BJ (cell line): ENCODE measurements around the gene CMSS1. TPM values are rescaled to one million over a fixed set of nuclear protein-coding genes. Genes with fewer than 3 reads are reported as not detected.

Experiments
- CTCF ChIA-PET: fragments of 350-600 bp; formaldehyde crosslinking; extraction: SDS; loops from one replicate; lab custom pipeline; 2021; ENCODE audit warnings: antibody characterized with exemption, inconsistent platforms; lab: Yijun Ruan, JAX
- POLR2A ChIA-PET: fragments of 300-600 bp; sonication (Branson Sonifier 250); formaldehyde crosslinking; extraction: SDS; loops from one replicate; lab custom pipeline; 2021; ENCODE audit warnings: antibody characterized with exemption; lab: Charles Lee
- DNase-seq: peaks from one replicate; pipeline ENCODE4 v3.0.0-alpha.2; 2011; ENCODE audit warnings: low read depth
- H3K27me3 ChIP-seq: 2 replicates; pipeline ENCODE4 v1.6.0; 2011; ENCODE audit warnings: low read length; ENCODE audit not compliant: control insufficient read depth, insufficient read depth
- H3K36me3 ChIP-seq: 2 replicates; pipeline ENCODE4 v1.5.1; 2011; ENCODE audit warnings: low read length; ENCODE audit not compliant: control insufficient read depth, insufficient read depth
- H3K4me3 ChIP-seq: 2 replicates; pipeline ENCODE4 v1.5.1; 2011; ENCODE audit warnings: low read depth, mild to moderate bottlenecking, control low read depth, low read length
- CTCF ChIP-seq: IDR thresholded peaks from 2 replicates; pipeline ENCODE4 v1.5.1; 2011; ENCODE audit warnings: low read depth, mild to moderate bottlenecking, control low read depth, inconsistent platforms, low read length, moderate library complexity; ENCODE audit not compliant: insufficient read depth
- polyA plus RNA-seq: library from polyadenylated mRNA; depleted of rRNA; stranded (reverse); fragments of >200 nt; gene quantifications from 2 replicates; pipeline ENCODE4 v1.2.3, GENCODE V29; 2011

Gene CMSS1
- polyA plus RNA-seq, 1 experiment: 6.7 TPM

GRCh38 chr3:100053951-100054620 is 236.4 kb downstream of the CMSS1 start:
- TF ChIP-seq CTCF: no peak
- CTCF ChIA-PET: interaction anchor here (0.6 to 1.7 kb wide), 2 partner anchors 200 to 210 kb away, joined by 3 to 5 read pairs; no protein-coding TSS in a partner anchor
- Histone ChIP-seq H3K36me3 (no peaks in the 10 kb centered on the region), H3K27me3 (no peaks in the 10 kb centered on the region), H3K4me3 (no peak overlapping the region)
- DNase-seq: no peak
- POLR2A ChIA-PET: interaction anchor here (0.6 kb wide), 1 partner anchor 206 kb away, joined by 7 read pairs; no protein-coding TSS in a partner anchor

GRCh38 chr3:100057716-100058575 is 240.3 kb downstream of the CMSS1 start:
- DNase-seq: no peak
- Histone ChIP-seq H3K36me3 (no peaks in the 10 kb centered on the region), H3K27me3 (no peaks in the 10 kb centered on the region), H3K4me3 (no peak overlapping the region)
- ChIA-PET CTCF (interaction anchor here (0.6 to 3.7 kb wide), 9 partner anchors 8 to 235 kb away, joined by 3 to 20 read pairs (median 6); no protein-coding TSS in a partner anchor), POLR2A (no interaction called here)
- TF ChIP-seq CTCF: no peak

- H3K36me3 ChIP-seq: no peaks in the 10 kb centered on the region
- no peak for DNase-seq
- ChIA-PET CTCF (interaction anchor here (0.6 to 0.9 kb wide), 2 partner anchors 12 to 187 kb away, joined by 4 read pairs; no protein-coding TSS in a partner anchor), POLR2A (no interaction called here)
- TF ChIP-seq CTCF: no peak
- H3K27me3 ChIP-seq: no peaks in the 10 kb centered on the region
- no peak overlapping the region for H3K4me3 ChIP-seq
Observed at GRCh38 chr3:100059472-100059871, 241.8 kb downstream of the CMSS1 start.

GRCh38 chr3:100060685-100061484 is 243.2 kb downstream of the CMSS1 start:
- ChIA-PET POLR2A (no interaction called here), CTCF (interaction anchor here (0.8 kb wide), 1 partner anchor 9 kb away, joined by 4 read pairs; no protein-coding TSS in a partner anchor)
- Histone ChIP-seq H3K4me3 (no peak overlapping the region), H3K36me3 (no peaks in the 10 kb centered on the region), H3K27me3 (no peaks in the 10 kb centered on the region)
- no peak for DNase-seq
- TF ChIP-seq CTCF: no peak

- no peaks in the 10 kb centered on the region for H3K36me3 ChIP-seq
- no peak for DNase-seq
- ChIA-PET POLR2A (no interaction called here), CTCF (no interaction called here)
- H3K27me3 ChIP-seq: no peaks in the 10 kb centered on the region
- TF ChIP-seq CTCF: no peak
- H3K4me3 ChIP-seq: no peak overlapping the region
Observed at GRCh38 chr3:100062665-100063064, 245.0 kb downstream of the CMSS1 start.
